Pancreas (tissue), 10 donors: ENCODE measurements around the gene SIL1. TPM values are rescaled to one million over a fixed set of nuclear protein-coding genes. Genes with fewer than 3 reads are reported as not detected.
"Not testable (repeated sequence)": the region's sequence is repeated elsewhere in the genome, so short reads cannot be mapped to it uniquely, and the experiment has no call there.

ENCODE experiments used
- ATAC-seq, 4 donors: fragments of 200-7000 bp; cut with Tn5 transposase; one replicate each; pipeline versions ENCODE4 v1.8.0 to v1.9.1; 2020; ENCODE audit warnings: mild to moderate bottlenecking in 4 of 4, moderate library complexity in 4 of 4
- DNase-seq, 6 donors: peaks; one replicate each; pipeline ENCODE4 v3.0.0-alpha.2; 2020
- FAIRE-seq: peaks from 2 replicates; lab custom pipeline; 2012; peaks lifted over from hg19 to GRCh38; lab: Jason Lieb, UNC
- H3K27ac ChIP-seq, 4 donors: fragments of 200-600 bp; sonication (generic); 1 replicate in 3 of 4; 2 replicates in 1 of 4; pipeline versions ENCODE4 v1.5.0 to v1.8.0; 2020
- H3K27me3 ChIP-seq, 4 donors: fragments of 200-600 bp; one replicate each; pipeline ENCODE4 v1.8.0; 2021
- H3K36me3 ChIP-seq, 3 donors: fragments of 200-600 bp; sonication (generic) in 1 of 3; one replicate each; pipeline versions ENCODE4 v1.5.0 to v1.8.0; 2020 to 2021
- H3K4me1 ChIP-seq, 3 donors: fragments of 200-600 bp; one replicate each; pipeline ENCODE4 v1.8.0; 2021
- H3K4me3 ChIP-seq, 4 donors: fragments of 200-600 bp; sonication (generic) in 2 of 4; one replicate each; pipeline versions ENCODE4 v1.5.0 to v1.8.0; 2020 to 2021
- H3K9me3 ChIP-seq, 4 donors: fragments of 200-600 bp; one replicate each; pipeline ENCODE4 v1.8.0; 2021
- CTCF ChIP-seq, 4 donors: fragments of 200-600 bp; sonication (generic) in 3 of 4; IDR thresholded peaks; one replicate each; pipeline versions ENCODE4 v1.5.0 to v1.8.0; 2021; ENCODE audit warnings: antibody characterized with exemption in 4 of 4
- WGBS, 2 donors: extraction: QIAGEN DNeasy Blood & Tissue Kit; methylation state at CpG; one replicate each; pipeline ENCODE4 v1.1.7; 2013; 5-methylcytosine and 5-hydroxymethylcytosine counted together
- intact Hi-C, 3 donors: fragments of 100-400 bp; cut with DNase I; formaldehyde crosslinking; loops; one replicate each; pipeline versions ENCODE4 v1.11.1 to v1.14.2; 2022
- polyA plus RNA-seq, 2 donors: library from polyadenylated mRNA; stranded (reverse); fragments of 200-250 nt; gene quantifications; one replicate each; pipeline ENCODE4 v1.2.3, GENCODE V29; 2013
- total RNA-seq, 6 donors: library from RNA; stranded (reverse); fragmentation: NEBNext Ultra II Directional in 4 of 6; extraction: Animal tissue kit (Norgen Biotek cat#: 25700) in 4 of 6; gene quantifications; one replicate each; pipeline versions ENCODE4 v1.2.1 to v1.2.4, GENCODE V29; 2021 to 2023
- donor health status: healthy with polysubstance abuse.
- donor health status: DM: no; HTN: no; CAD: no; lungs with moderate emphysema.
- donor health status: DM: no; HTN: no; CAD: no.
- donor health status: control.
- donor health status: control.
- donor health status: Bipolar disorder and iron deficiency.
- donor health status: DM: yes; HTN: yes; CAD: no.
- donor health status: DM: no; HTN: no; CAD: no.
- donor health status: DM: no; HTN: no; CAD: no.
- donor health status: DM: yes; HTN: yes; CAD: no.

The SIL1 gene
- total and polyA plus RNA-seq, 8 donors, result 38.6 to 119 (median 55.0) TPM

GRCh38 chr5:139058121-139058520, 140.0 kb downstream of the SIL1 start:
- intact Hi-C loops, result no loop called here
- no peak for DNase-seq
- TF ChIP-seq CTCF (IDR thresholded peaks at IDR 0.05), result no peak
- H3K9me3 ChIP-seq, result no peaks in the 10 kb centered on the region
- 91 to 98% methylated on average over 2 of the region's 2 CpGs for WGBS, 2 donors
- FAIRE-seq, result no peak
- H3K27ac ChIP-seq, result no peak overlapping the region
- H3K36me3 ChIP-seq, result no peaks in the 10 kb centered on the region
- ATAC-seq, result no peak
- H3K4me1 ChIP-seq, result peaks cover 0 to 12% (median 0%) of the 10 kb centered on the region in 3 donors
- H3K27me3 ChIP-seq, result no peaks in the 10 kb centered on the region
- H3K4me3 ChIP-seq, result no peak overlapping the region

- 82 to 86% methylated on average over 4 to 6 of the region's 7 CpGs for WGBS, 2 donors
- H3K27me3 ChIP-seq, intact Hi-C loops, ATAC-seq, H3K4me3 ChIP-seq, FAIRE-seq, DNase-seq, H3K9me3 ChIP-seq, H3K36me3 ChIP-seq, H3K27ac ChIP-seq: not testable (repeated sequence)
- peaks cover 0 to 12% (median 0%) of the 10 kb centered on the region in 3 donors for H3K4me1 ChIP-seq
Observed at GRCh38 chr5:139057045-139057939, 140.9 kb downstream of the SIL1 start.

DNA sequence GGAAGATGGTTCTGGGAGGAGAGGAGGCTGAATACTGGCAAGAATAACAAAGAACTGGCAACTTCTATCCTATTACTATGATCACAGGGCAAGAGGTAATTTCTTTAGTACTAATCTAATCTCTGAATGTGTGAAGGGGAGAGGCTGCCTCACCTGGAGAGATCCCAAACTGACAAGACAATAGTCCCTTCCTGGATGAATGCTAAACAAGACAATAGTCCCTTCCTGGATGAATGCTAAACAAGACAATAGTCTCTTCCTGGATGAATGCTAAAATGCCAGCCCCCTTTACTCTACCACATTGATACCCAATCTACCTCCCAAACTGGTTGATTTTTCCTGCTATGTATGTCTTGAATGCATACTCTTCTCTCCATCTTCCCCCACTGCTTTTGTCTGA, 145.2 kb downstream of the SIL1 start:
- no peaks in the 10 kb centered on the region for H3K9me3 ChIP-seq
- no peaks in the 10 kb centered on the region for H3K36me3 ChIP-seq
- ATAC-seq (no peak), DNase-seq (no peak), FAIRE-seq (no peak)
- no peak overlapping the region for H3K27ac ChIP-seq
- no peaks in the 10 kb centered on the region for H3K27me3 ChIP-seq
- intact Hi-C loops, result no loop called here
- no peak overlapping the region for H3K4me3 ChIP-seq
- H3K4me1 ChIP-seq, result no peaks in the 10 kb centered on the region
- TF ChIP-seq CTCF (IDR thresholded peaks at IDR 0.05), result no peak

DNA sequence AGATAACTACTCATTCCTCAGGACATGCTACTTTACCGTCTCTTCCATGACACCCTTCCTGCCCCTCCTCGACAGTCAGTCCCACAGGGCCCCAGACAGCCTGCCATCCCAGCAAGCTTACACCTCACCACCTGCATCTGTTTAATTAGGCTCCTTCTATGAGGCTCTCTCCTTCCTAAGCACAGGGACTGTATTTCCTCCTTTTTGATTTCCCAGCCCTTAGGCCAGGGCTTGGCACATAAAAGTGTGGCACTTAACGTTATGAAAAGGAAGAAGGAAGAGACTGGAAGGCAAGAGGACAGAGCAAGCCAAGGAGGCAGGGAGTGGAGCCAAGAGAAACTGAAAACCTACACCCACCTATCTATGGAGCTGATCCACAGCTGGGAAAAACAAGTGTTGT, 146.8 kb downstream of the SIL1 start:
- intact Hi-C loops, result no loop called here
- DNase-seq (no peak), ATAC-seq (no peak), FAIRE-seq (no peak)
- WGBS, 2 donors, result 70 to 73% methylated on average over 3 of the region's 3 CpGs
- no peak for TF ChIP-seq CTCF (IDR thresholded peaks at IDR 0.05)
- no peaks in the 10 kb centered on the region for H3K27me3 ChIP-seq
- H3K9me3 ChIP-seq, result no peaks in the 10 kb centered on the region
- H3K36me3 ChIP-seq, result no peaks in the 10 kb centered on the region
- no peak overlapping the region for H3K27ac ChIP-seq
- H3K4me1 ChIP-seq, result no peaks in the 10 kb centered on the region
- H3K4me3 ChIP-seq, result no peak overlapping the region

DNA sequence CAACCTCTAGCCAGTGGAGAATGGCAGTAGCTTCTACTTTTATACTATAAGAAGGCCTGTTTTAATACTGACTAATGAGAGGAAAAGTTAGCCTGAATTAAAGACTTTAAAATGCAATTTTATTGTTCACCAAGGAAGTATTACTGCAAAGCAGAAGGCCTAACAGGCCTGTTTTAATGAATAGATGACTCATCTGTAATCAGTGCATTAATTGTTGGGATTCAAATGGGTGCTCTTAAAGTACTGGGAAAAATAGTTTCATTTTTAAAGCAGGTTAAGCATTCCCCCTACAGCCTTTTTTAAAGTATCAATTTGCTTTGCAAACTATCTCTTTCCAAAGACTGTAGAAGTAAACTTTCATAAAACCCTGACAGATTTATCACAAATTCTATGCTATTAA, 147.7 kb downstream of the SIL1 start:
- Histone ChIP-seq H3K27me3 (no peaks in the 10 kb centered on the region), H3K4me3 (no peak overlapping the region), H3K27ac (no peak overlapping the region), H3K4me1 (no peaks in the 10 kb centered on the region), H3K36me3 (no peaks in the 10 kb centered on the region), H3K9me3 (no peaks in the 10 kb centered on the region)
- FAIRE-seq (no peak), ATAC-seq (no peak), DNase-seq (no peak)
- intact Hi-C loops, result no loop called here
- no peak for TF ChIP-seq CTCF (IDR thresholded peaks at IDR 0.05)
